HepG2 (cell line): ENCODE data around the gene UGP2.

Experiments
- FOXM1 ChIP-seq: sonication (generic); formaldehyde crosslinking; IDR thresholded peaks from 2 replicates; pipeline ENCODE4 v1.5.0; 2020; ENCODE audit warnings: missing genetic modification reagents
- ISX ChIP-seq: sonication (generic); formaldehyde crosslinking; conservative IDR thresholded peaks from 2 replicates; pipeline ENCODE4 v1.5.0; 2020; ENCODE audit warnings: missing genetic modification reagents
- KDM3A ChIP-seq: IDR thresholded peaks from 2 replicates; pipeline ENCODE4 v1.6.1; 2018; ENCODE audit warnings: low read depth, missing compliant biosample characterization
- NFIC ChIP-seq: IDR thresholded peaks from 2 replicates; pipeline ENCODE4 v1.6.1; 2012; ENCODE audit warnings: mild to moderate bottlenecking, low read length, inconsistent platforms
- RAD21 ChIP-seq: fragments of 450-650 bp; formaldehyde crosslinking; IDR thresholded peaks from 2 replicates; pipeline ENCODE4 v1.5.0; 2020; ENCODE audit warnings: mild to moderate bottlenecking
- SNAPC2 ChIP-seq: sonication (generic); formaldehyde crosslinking; IDR thresholded peaks from 2 replicates; pipeline ENCODE4 v1.8.1; 2022; ENCODE audit warnings: mild to moderate bottlenecking, missing genetic modification reagents
- TF ChIP-seq, protein P1 (sequence below): sonication (generic); formaldehyde crosslinking; IDR thresholded peaks from 2 replicates; pipeline ENCODE4 v1.8.1; 2023; ENCODE audit warnings: mild to moderate bottlenecking, moderate library complexity, missing genetic modification reagents
- TF ChIP-seq, protein P2 (sequence below): sonication (generic); formaldehyde crosslinking; IDR thresholded peaks from 2 replicates; pipeline ENCODE4 v1.5.1; 2020; ENCODE audit warnings: missing genetic modification reagents, mild to moderate bottlenecking, borderline replicate concordance

DNA sequence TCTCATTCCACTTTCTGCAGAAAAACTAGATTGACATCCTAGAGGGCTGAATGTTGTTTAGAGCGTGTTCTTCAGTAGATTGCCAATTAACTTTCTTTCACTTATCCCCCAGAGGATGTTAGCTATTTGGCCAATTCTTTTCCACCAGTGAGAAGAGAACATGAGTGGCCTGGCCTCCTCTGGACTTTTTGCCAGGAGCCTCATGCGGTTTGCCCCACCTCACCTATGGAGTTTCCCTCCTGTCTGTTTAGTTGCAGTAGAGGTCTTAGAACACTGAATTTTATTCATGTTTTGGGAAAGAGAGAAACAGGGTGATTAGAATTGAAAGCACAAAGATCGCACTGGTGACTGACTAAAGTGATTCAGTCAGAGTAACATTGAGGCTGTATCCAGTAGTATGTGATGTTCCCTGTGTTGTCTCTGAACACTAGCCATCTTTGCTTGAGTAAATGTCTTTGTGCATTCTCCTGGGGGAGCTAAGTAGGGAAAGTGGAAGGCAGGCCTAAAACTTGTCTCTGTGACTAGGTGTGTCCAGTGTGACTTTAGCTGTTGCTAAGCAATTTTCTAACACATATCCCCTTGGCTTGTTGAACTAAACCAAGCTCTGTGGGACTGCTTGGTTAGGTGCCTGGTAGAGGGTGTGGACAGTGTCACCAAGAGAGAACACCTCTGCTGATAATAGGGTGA is 34.0 kb downstream of the UGP2 start:
- no peak for TF ChIP-seq KDM3A (CRISPR knock-in tag)
- no peak for TF ChIP-seq SNAPC2 (CRISPR knock-in tag)
- TF ChIP-seq, protein P1, sequence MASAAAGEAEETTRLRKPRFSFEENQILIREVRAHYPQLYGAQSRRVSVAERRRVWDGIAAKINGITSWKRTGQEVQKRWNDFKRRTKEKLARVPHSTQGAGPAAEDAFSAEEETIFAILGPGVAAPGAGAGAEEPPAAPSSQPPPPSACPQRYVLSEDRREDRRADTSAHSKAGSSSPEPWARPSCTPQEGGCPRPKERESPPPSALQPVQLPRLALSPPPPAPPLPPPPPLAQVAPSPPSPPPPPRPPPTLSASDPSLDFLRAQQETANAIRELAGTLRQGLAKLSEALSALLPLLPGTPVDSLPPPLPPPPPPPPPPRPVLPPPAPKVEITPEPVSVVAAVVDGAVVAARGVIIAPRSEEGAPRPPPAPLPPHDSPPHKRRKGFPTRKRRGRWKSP (CRISPR knock-in tag), result no peak
- no peak for TF ChIP-seq RAD21
- no peak for TF ChIP-seq FOXM1 (CRISPR knock-in tag)
- TF ChIP-seq, protein P2, sequence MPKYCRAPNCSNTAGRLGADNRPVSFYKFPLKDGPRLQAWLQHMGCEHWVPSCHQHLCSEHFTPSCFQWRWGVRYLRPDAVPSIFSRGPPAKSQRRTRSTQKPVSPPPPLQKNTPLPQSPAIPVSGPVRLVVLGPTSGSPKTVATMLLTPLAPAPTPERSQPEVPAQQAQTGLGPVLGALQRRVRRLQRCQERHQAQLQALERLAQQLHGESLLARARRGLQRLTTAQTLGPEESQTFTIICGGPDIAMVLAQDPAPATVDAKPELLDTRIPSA, result no peak
- TF ChIP-seq ISX (CRISPR knock-in tag), result no peak
- TF ChIP-seq NFIC, result no peak
